HFF-Myc (cell line): ENCODE results near the gene MRPL58.

Experiments used
- DNase-seq: peaks from one replicate; pipeline ENCODE4 v3.0.0-alpha.2; 2011; ENCODE audit warnings: low read depth; ENCODE audit errors: extremely low read depth
- H3K4me3 ChIP-seq: replicated peaks from 2 replicates; pipeline ENCODE4 v1.5.1; 2011; ENCODE audit warnings: low read depth, mild to moderate bottlenecking, control low read depth, low read length
- TF ChIP-seq, protein P1 (sequence below): IDR thresholded peaks from 2 replicates; pipeline ENCODE4 v1.5.1; 2012; ENCODE audit warnings: mild to moderate bottlenecking, low read depth, low read length, control low read depth; ENCODE audit errors: missing control alignments

MRPL58 gene

DNA sequence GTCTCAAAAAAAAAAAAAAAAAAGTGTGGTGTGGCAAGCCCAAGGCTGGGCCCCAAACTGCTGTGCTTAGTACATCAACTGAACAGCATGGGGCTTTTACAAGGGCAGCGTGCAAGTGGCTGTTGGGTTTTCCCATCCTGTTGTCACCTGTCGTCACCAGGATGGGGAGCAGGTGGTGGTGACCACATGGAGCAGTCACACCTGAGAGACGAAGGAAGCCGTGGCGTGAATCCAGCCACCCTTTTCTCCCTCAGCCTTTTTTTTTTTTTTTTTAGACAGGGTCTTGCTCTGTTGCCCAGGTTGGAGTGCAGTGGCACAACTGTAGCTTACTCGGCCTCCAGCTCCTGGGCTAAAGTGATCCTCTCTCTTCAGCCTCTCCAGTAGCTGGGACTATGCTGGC lies 4.1 kb upstream of the MRPL58 start:
- TF ChIP-seq, protein P1, sequence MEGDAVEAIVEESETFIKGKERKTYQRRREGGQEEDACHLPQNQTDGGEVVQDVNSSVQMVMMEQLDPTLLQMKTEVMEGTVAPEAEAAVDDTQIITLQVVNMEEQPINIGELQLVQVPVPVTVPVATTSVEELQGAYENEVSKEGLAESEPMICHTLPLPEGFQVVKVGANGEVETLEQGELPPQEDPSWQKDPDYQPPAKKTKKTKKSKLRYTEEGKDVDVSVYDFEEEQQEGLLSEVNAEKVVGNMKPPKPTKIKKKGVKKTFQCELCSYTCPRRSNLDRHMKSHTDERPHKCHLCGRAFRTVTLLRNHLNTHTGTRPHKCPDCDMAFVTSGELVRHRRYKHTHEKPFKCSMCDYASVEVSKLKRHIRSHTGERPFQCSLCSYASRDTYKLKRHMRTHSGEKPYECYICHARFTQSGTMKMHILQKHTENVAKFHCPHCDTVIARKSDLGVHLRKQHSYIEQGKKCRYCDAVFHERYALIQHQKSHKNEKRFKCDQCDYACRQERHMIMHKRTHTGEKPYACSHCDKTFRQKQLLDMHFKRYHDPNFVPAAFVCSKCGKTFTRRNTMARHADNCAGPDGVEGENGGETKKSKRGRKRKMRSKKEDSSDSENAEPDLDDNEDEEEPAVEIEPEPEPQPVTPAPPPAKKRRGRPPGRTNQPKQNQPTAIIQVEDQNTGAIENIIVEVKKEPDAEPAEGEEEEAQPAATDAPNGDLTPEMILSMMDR = no peak
- H3K4me3 ChIP-seq = no peak overlapping the region
- no peak for DNase-seq

DNA sequence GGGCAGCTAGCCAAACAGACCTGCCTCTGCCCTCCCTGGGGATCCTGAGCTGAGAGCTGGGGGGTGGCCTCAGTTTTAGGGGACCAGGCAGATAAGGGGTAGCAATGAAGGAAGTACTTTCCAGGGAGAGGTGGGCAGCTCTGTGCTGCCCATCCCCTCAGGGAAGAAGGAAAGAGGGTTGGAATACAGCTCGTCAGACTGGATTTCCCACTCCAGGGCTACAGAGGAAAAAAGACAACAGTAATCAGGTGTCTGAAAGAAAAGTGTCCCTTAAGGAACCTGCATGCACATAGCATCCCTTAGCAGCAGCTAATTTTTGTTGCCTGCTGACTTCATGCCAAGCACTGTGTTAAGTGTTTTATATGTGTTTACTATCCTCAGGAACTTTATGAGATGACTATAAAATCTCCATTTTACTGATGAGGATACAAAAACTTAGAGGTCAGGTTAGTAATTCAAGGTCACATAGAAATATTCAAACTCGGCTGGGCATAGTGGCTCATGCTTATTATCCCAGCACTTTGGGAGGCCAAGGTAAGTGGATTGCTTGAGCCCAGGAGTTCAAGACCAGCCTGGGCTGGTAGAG lies 3.2 kb upstream of the MRPL58 start:
- DNase-seq = no peak
- TF ChIP-seq, protein P1 = no peak
- no peak overlapping the region for H3K4me3 ChIP-seq

DNA sequence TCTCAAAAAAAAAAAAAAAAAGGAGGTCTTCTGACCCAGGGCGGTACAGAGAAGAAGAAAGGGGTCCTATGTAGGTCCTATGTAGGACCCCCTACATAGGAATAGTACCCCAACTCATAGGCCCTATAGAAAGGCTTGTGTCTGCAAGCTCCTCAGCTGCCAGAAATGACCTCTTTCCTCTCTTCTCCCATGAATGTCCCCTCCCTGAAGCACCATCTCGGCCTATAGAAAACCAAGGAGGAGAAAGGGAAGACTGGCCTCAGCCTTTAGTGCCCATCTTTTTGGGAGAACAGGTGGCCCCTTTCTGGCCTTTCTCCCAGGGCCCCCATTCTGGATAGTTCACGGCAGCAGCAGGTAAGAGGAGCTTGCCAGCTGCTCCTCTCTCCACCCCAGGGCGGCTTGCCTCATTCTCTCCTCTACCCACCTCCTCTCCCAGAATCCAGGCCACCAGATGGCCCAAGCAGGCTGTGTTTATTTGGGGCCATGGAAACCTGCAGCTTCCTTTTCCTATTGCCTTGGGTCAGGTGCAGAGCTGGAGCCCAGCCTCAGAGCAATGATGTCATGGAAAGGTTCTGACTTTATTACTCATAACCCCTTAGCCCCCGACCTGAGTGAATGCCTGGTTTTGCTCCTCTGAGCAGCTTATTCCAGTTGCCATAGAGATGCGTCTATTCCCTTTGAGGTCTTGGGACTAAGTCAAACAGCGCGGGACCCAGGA lies 1.6 kb upstream of the MRPL58 start:
- no peak overlapping the region for H3K4me3 ChIP-seq
- TF ChIP-seq, protein P1 = no peak
- no peak for DNase-seq

DNA sequence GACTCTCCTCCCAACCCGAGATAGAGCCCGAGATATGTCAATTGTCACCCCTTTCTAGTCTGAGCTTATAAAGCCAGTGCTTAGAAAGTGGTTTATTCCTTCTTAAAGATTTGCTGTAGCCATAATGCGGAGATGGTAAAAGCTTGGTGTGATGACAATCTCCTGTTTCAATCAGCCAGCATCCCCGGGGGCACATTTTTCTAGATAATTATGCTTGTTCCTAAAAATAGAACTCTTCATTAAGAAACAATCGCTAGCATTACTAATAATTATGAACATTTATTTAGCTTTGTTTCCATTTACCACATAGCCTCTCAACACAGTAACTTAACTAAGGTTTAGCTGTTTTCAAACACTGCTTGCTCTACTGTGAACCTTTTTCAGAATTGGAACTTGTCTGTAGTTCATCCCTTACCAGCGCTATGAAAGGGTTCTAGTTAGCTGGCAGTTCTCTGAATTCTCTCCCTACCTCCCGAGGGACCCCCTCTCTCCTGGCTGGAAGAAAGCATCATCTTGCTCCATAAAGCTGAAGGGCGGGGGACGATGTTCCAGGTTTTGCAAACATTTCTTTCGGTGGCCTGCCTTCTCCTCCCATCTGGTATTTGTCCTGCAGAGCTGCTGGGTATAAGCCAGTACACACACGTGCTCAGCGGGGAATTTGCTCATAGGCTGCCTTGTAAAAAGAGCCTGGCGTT lies 922 bp upstream of the MRPL58 start:
- TF ChIP-seq, protein P1 = no peak
- peak; percentile 61 for DNase-seq
- H3K4me3 ChIP-seq = peak overlapping the region; percentile 92

DNA sequence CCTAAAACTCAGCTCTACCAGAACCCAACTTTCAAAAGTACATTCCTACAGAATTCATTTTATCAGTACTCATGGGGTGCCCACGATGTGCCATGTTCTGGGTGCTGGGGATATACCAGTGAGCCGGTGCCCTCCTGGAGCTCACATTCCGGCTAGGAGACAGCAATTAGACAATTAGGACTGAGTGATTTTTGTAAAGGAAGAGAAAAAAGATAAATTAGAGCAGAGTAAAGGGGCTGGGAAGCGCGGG lies 449 bp upstream of the MRPL58 start:
- H3K4me3 ChIP-seq = peak overlapping the region; percentile 92
- TF ChIP-seq, protein P1 = no peak
- DNase-seq = no peak

DNA sequence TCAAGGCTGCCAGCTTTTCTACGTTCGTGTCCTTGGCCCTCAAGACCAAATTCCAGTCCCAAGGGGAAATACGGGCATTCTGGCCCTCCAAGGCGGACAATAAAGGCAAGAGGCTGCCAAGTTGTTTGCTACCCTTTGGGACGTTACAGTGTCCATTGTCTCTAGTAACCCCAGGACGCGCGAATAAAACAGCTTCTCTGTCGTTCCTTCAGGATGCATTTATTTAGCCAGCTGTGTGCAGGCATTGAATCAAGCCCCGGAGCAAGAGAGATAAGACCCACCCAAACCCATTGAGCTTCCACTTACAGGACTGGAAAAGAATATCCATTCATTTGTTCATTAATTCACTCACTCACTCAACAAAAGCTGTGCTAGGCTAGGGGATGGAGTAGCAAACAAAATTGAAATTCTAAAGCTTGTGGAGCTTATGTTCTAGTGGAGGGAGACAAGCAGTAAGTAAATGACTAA lies 656 bp downstream of the MRPL58 start:
- DNase-seq = no peak
- peak overlapping the region; percentile 92 for H3K4me3 ChIP-seq

More for the DNA sequence above, 656 bp downstream of the MRPL58 start:
- TF ChIP-seq, protein P1 = no peak
